Left cardiac atrium (tissue), 4 donors: ENCODE results near the gene PSMD13. TPM values are rescaled to one million over a fixed set of nuclear protein-coding genes. Genes with fewer than 3 reads are reported as not detected.

Source experiments
- ATAC-seq, 2 donors: fragments of 200-7000 bp; cut with Tn5 transposase; one replicate each; pipeline ENCODE4 v1.9.1; 2020; ENCODE audit warnings: mild to moderate bottlenecking in 2 of 2, moderate library complexity in 2 of 2
- DNase-seq: peaks from one replicate; pipeline ENCODE4 v3.0.0-alpha.2; 2020
- intact Hi-C, 2 donors: fragments of 100-400 bp; cut with DNase I; formaldehyde crosslinking; loops; one replicate each; pipeline versions ENCODE4 v1.14.1 to v1.15.1; 2022 to 2023
- total RNA-seq, 2 donors: library from RNA; stranded (reverse); fragmentation: NEBNext Ultra II Directional; extraction: Animal tissue kit (Norgen Biotek cat#: 25700); gene quantifications; one replicate each; pipeline ENCODE4 v1.2.1, GENCODE V29; 2021
- donor health status: DM: no; HTN: yes; CAD: no.
- donor health status: DM: no; HTN: yes; CAD: no; lungs with severe emphysema.
- donor health status: DM: yes; HTN: yes; CAD: no.
- donor health status: Dilated cardiomyopathy.

The PSMD13 gene
- total RNA-seq, 2 donors from 2014 or later: 75.5 to 87.3 TPM

DNA sequence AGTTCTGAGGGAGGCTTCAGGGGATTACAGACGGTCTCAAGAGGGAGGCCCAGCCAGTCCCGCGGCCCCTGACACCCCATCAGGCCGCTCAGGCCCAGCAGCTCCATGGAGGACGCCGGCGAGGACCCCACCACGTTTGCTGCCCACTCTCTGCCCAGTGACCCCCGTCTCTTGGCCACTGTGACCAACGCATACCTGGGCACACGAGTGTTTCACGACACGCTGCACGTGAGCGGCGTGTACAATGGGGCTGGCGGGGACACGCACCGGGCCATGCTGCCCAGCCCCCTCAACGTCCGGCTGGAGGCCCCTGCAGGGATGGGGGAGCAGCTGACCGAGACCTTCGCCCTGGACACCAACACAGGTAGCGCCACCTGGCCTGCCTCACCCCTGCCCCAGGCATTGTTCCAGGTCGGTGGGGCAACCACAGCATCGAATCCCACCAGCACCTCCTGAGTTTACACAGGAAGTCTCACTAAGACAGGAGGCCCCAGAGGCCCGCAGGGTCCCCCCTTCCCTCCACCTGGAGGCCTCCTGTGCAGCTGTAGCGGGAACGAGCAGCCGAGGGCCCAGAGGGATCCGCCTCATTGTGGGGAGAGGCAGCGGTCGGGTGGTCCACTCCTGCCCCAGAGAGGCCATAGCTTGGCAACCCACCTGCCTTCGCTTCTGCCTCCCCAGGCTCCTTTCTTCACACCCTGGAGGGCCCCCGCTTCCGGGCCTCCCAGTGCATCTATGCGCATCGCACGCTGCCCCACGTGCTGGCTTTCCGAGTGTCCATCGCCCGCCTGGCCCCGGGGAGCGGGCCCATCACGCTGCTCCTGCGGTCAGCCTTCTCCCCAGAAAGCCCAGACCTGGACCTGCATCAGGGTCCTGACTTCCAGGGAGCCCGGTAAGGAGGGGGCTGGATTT is 53.2 kb downstream of the PSMD13 start:
- intact Hi-C loops: loop anchor here in 1 of 2 donors (10.0 kb wide), 1 partner anchor 55 kb away; the partner anchor contains the start of genes PSMD13 and SIRT3
- ATAC-seq: no peak
- peak; percentile 25 for DNase-seq

DNA sequence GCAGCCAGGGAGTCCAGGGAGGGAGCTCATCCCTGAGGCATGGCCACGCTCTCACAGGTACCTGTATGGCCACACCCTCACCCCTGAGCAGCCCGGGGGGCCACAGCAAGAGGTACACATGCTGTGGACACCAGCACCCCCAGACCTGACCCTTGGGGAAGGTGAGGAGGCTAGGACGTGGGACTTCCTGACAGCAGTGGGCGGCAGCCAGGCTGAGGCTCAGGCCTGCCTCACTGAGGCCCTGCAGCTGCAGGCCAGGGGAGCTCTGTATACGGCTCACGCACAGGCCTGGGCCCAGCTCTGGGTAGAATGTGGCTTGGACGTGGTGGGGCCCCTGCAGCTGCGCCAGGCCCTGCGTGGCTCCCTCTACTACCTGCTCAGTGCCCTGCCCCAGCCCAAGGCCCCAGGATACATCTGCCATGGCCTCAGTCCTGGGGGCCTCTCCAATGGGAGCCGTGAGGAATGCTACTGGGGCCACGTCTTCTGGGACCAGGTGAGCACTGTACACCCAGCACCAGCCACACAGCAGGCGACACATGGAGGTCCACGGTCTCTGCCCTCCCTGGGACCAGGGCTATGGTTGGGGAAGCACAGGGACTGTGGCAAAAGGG is 54.0 kb downstream of the PSMD13 start:
- ATAC-seq: no peak
- DNase-seq: peak; percentile 15
- intact Hi-C loops: loop anchor here in 1 of 2 donors (10.0 kb wide), 1 partner anchor 56 kb away; the partner anchor contains the start of genes PSMD13 and SIRT3

GRCh38 chr11:291281-292210 is 54.8 kb downstream of the PSMD13 start:
- DNase-seq (peak; percentile 22), ATAC-seq (no peak)
- intact Hi-C loops: loop anchor here in 1 of 2 donors (10.0 kb wide), 1 partner anchor 57 kb away; the partner anchor contains the start of genes PSMD13 and SIRT3

DNA sequence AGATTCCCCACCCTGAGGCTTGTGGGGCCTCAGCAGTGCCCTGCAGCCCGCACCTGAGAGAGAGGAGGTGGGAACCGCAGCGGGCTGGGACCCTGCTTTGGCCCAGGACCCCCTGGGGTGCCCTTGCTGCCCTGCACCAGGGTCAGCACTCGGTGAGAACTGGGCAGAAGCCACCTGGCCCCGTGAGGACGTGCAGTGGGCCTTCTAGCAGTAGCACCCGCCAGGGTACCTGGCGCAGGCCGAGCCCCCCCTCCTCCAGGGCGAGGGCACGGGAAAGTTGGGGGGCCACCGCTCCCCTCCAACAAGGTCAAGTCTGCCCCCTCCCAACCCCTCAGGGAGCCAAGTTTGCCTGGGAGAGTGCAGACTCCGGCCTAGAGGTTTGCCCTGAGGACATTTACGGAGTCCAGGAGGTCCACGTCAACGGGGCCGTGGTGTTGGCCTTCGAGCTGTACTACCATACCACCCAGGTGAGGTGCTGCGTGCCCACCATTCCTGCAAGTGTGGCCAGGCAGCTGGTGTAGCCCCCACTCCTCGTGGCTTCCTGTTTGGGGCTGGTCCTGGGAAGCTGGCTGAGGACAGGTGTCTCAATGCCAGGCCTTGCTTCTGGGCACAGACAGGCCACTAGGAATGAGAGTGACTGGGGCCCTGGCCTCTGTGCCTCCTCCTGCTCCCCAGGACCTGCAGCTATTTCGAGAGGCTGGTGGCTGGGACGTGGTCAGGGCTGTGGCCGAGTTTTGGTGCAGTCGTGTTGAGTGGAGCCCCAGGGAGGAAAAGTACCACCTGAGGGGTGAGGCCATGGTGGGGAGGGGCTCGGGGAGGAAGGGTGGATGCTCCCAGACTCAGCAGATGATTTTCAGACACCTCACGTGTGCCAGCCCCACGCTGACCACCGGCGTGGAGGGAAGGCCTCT is 55.7 kb downstream of the PSMD13 start:
- DNase-seq: peak; percentile 18
- intact Hi-C loops: loop anchor here in 1 of 2 donors (10.0 kb wide), 1 partner anchor 58 kb away; the partner anchor contains the start of genes PSMD13 and SIRT3
- ATAC-seq: no peak

DNA sequence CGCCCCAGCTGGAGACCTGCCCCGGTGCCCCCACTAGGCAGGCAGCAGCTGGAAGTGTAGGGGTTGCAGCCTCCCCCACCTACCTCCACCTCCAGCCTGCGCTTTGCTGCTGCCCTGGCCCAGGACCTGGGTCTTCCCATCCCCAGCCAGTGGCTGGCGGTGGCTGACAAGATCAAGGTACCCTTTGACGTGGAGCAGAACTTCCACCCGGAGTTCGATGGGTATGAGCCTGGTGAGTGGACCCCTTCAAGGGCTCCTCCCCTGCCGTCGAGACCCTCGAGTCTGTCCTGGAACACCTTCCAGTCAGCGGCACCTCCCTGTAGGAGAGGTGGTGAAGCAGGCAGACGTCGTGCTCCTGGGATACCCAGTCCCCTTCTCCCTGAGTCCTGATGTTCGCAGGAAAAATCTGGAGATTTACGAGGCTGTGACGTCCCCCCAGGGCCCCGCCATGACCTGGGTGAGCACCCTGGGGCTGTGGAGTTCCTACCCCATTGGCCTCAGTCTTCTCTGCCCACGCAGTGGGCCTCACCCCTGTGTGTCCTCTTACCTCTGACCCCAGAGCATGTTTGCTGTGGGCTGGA is 56.6 kb downstream of the PSMD13 start:
- intact Hi-C loops: loop anchor here in 1 of 2 donors (10.0 kb wide), 1 partner anchor 59 kb away; the partner anchor contains the start of genes PSMD13 and SIRT3
- DNase-seq: peak; percentile 8

GRCh38 chr11:293852-294661 is 57.3 kb downstream of the PSMD13 start:
- DNase-seq: peak; percentile 20
- no peak for ATAC-seq
- intact Hi-C loops: loop anchor here in 1 of 2 donors (10.0 kb wide), 1 partner anchor 59 kb away; the partner anchor contains the start of genes PSMD13 and SIRT3

More for the DNA sequence above, 56.6 kb downstream of the PSMD13 start:
- ATAC-seq: no peak

DNA sequence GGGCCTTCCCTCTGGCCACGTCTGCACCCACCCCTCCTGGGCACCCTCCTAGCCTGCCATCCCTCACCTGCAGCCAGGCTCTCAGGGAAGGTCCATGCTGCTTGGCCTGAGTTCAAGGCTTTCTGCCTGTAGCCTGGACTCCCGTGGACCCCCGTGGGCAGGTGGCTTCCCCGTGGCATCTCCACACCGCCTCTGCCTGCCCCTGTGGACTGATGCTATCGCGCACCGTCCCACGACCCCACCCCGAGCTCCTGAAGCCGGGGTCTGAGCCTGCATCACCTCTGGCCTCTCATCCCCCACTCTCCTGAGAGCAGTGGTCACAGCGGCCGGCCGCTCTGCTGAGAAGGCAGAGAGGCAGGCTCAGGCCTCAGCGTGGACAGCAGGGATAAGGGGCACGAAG is 58.0 kb downstream of the PSMD13 start:
- DNase-seq: peak; percentile 19
- intact Hi-C loops: loop anchor here in 1 of 2 donors (10.0 kb wide), 1 partner anchor 60 kb away; the partner anchor contains the start of genes PSMD13 and SIRT3
- ATAC-seq: no peak

DNA sequence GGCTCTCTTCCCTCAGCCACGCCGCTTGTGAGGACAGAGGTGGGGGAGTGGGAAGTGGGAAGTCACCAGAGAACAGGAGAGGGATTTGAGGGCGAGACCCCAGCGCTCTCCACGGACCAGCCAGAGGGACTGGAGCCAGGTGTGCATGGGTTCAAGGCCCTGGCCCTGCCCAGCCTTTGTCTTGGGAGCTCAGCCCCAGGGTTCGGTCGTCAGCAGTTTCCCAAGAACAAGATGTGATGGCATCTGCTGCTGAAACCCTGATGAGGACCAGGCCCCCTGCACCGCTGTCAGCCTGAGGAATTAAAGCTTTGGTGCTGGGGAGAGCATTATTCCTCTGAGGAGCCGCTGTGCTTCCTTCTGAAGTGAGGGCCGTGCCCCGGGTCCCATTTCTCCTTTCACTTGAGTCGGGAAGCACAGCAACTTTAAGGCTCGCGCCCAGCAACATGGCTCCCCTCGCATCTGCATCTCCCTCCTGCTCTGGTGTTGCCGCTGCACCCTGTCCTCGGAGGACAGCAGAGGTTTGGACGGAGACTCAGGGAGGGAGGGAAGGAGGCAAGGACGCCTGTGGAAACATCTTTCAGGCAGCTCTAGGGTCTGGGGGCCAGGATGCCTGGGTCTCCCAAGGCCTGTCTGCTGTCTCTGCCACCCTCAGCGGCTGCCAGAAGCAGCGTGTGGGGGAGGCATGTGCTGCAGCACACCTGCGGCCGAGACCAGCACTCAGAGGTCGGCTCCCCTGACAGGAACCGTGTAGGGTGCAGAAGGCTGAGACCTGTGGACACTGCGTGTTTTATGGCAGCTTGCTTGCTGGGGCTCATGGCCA is 58.8 kb downstream of the PSMD13 start:
- intact Hi-C loops: loop anchor here in 1 of 2 donors (10.0 kb wide), 1 partner anchor 61 kb away; the partner anchor contains the start of genes PSMD13 and SIRT3
- DNase-seq (peak; percentile 17), ATAC-seq (no peak)

DNA sequence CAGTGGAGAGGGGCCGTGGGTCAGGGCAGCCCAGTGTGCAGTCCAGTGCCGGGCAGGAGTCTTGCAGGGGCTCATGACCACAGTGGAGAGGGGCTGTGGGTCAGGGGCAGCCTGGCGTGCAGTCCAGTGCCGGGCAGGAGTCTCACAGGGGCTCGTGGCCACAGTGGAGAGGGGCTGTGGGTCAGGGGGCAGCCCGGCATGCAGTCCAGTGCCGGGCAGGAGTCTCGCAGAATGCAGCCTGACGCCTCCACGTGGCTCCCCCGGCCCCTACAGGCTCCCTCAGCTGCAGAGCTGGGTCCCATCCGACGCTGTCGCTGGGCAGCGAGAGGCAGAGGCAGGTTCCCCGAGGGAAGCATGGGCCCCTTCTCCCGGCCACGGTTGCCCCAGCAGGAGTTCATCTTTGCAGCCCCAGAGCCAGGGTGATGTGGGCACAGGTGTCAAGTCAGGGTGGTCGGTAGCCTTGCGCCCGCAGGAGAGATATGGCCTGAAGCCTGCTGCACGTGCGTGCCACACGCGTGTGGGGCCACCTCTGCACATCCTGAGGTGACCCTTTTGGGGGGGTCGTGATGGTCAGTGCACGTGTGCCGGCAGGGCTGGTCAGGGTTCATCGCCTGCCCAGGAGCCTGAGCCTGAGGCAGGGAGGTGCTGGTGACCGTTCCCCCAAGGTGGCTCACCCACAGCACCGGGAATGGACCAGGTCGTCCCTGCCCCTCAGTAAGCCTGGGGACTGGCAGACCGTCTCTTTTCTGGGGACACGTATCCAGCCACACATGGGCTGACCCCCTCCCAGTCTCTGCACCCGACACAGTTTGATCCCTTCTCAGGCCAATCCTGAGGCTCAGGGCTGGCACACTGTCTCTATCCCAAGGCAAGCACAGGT is 59.6 kb downstream of the PSMD13 start:
- DNase-seq (peak; percentile 23), ATAC-seq (no peak)
- intact Hi-C loops: loop anchor here in 1 of 2 donors (10.0 kb wide), 1 partner anchor 62 kb away; the partner anchor contains the start of genes PSMD13 and SIRT3

DNA sequence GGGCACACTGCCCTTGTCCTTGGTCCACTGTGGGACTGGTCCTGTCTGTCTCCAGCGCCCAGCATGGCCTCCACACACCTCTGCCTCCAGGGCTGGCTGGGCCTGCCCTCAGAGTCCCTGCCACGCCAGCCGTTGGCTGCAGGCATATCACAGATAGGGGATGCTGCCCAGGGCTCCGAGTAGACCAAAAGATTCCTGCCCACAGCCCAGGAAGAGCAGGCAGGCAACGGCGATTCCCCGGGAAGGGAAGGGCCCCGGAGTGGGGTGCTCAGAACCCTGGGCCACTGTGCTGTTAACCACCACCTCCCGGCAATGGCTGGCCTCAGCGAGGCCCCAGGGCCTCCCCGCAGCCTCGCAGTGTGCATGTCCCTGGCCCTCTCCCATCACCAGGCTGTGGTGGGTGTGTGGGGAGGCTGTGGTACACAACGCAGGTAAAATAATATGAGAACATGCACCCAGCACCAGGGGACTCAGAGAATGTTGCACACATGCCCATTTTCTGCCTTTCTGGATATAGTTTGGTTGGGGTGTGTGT is 60.3 kb downstream of the PSMD13 start:
- ATAC-seq (no peak), DNase-seq (peak; percentile 20)
- intact Hi-C loops: loop anchor here in 1 of 2 donors (10.0 kb wide), 1 partner anchor 62 kb away; the partner anchor contains the start of genes PSMD13 and SIRT3

- DNase-seq: no peak
- peak in 1 of 2 donors; percentile 9 for ATAC-seq
- intact Hi-C loops: loop anchor here in 1 of 2 donors (10.0 kb wide), 1 partner anchor 63 kb away; the partner anchor contains the start of genes PSMD13 and SIRT3
These were observed 61.0 kb downstream of the PSMD13 start for GRCh38 chr11:297586-298405.

DNA sequence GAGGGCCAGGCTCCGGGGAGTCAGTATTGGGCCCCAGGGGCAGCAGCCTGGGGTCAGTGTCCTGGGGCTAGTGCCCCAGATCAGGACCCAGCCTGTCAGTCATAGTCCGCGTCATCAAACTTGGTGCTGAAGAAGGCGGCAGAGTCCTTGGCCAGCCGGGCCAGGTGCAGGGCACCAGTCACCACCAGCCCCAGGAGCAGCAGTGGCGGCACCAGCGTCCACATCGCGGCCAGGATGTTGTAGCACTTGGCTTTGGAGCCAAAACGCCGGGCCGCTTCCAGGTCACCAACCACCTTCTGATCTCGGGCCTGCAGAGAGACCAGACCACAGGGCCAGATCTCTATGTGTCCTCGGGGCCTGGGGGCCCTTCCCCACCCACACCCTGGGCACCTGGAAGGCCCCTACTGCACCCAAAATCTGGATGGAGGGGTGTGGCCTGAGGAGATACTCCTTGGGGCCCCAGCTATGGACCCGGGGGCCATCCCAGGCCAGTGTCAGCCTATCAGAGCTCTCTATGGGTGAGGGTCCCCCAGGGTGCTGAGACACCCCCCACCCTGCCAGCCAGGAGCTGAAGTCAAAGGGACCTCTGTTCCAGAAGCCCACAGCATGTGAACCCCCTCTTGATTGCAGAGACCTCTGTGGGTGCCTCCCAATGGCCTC is 61.8 kb downstream of the PSMD13 start:
- intact Hi-C loops: loop anchor here in 1 of 2 donors (10.0 kb wide), 1 partner anchor 64 kb away; the partner anchor contains the start of genes PSMD13 and SIRT3
- ATAC-seq (peak in 1 of 2 donors; percentile 3), DNase-seq (peak; percentile 22)
